Activated CD4-positive, alpha-beta T cell treated with anti-CD3 and anti-CD28 coated beads, Interleukin-2, amount 50 U/mL, for 4 hours (primary cell): ENCODE data around the gene NECTIN2.
"Not testable (repeated sequence)": the region's sequence is repeated elsewhere in the genome, so short reads cannot be mapped to it uniquely, and the experiment has no call there.

Experiments
- DNase-seq, 2 experiments: peaks; one replicate each; pipeline ENCODE4 v3.0.0-alpha.2; 2020

NECTIN2 gene

GRCh38 chr19:44817725-44818465 is 28.2 kb upstream of the NECTIN2 start:
- DNase-seq: no peak

DNA sequence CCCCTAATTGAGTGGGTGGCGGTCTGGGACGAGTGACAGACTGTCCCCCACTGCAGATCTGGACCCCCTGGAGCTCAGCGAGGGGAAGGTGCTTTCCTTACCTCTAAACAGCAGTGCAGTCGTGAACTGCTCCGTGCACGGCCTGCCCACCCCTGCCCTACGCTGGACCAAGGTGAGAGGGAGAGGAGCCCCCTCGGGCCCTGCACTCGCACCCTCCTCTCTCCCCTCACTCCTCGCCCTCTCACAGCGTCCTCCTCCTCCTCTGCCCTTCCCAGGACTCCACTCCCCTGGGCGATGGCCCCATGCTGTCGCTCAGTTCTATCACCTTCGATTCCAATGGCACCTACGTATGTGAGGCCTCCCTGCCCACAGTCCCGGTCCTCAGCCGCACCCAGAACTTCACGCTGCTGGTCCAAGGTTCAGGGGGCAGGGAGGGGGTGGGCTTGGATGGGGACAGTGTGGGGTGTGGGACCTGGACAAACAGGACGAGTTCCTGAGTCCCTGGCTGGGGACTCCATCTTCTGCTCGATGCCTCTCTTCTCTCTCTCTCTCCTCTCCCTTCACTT is 27.5 kb upstream of the NECTIN2 start:
- DNase-seq: no peak

DNA sequence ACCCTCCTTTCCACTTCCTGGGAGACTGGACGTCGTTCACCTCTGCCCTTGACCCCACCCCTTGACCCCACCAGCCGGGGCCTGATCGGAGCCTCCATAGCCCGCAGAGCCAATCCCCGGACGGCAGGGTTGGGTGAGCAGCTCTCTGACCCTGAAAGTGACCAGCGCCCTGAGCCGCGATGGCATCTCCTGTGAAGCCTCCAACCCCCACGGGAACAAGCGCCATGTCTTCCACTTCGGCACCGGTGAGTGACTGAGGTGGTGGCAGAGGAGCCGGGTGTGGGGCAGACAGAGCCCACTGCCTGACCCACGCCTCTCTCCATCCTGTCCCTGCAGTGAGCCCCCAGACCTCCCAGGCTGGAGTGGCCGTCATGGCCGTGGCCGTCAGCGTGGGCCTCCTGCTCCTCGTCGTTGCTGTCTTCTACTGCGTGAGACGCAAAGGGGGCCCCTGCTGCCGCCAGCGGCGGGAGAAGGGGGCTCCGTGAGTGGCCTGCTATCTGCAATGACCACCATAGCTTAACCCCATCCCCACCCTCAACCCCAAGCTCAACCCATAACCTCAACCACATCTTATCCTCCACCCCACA is 26.8 kb upstream of the NECTIN2 start:
- no peak for DNase-seq

- no peak for DNase-seq
Measured at GRCh38 chr19:44820648-44821609, 25.2 kb upstream of the NECTIN2 start.

DNA sequence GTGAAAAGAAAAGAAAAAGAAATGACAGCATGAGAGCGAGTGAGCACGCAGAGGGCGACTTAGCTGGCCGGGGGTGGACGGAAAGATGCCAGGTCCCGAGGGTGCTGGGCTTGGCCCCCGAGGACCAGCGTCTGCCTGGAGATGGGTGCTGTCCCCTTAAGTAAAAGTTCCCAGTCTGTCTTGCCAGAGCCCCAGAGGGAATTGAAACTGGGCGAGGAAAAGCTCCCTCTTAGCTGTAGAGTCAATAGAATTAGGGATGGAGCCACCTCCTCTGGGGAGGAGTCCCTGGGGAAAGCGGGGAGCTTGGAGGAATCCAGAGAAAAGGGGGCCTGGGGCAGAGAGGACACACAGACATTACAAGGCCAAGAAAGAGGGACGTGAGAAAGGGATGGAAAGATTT is 23.9 kb upstream of the NECTIN2 start:
- no peak for DNase-seq

GRCh38 chr19:44822670-44823372 is 23.3 kb upstream of the NECTIN2 start:
- no peak for DNase-seq

GRCh38 chr19:44823373-44823698 is 22.8 kb upstream of the NECTIN2 start:
- DNase-seq: no peak

- DNase-seq: no peak
Measured at GRCh38 chr19:44824761-44825160, 21.3 kb upstream of the NECTIN2 start.

GRCh38 chr19:44832875-44833274 is 13.2 kb upstream of the NECTIN2 start:
- DNase-seq: not testable (repeated sequence)

DNA sequence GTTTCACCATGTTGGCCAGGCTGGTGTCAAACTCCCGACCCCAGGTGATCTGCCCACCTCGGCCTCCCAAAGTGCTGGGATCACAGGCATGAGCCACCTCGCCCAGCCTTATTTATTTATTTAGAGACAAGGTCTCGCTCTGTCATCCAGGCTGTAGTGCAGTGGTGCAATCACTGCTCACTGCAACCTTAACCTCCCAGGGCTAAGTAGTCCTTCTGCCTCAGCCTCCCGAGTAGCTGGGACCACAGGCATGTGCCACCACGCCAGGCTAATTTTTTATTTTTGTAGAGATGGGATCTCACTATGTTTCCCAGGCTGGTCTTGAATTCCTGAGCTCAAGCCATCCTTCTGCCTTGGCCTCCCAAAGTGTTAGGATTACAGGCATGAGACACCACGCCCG is 11.7 kb upstream of the NECTIN2 start:
- DNase-seq: not testable (repeated sequence)

DNA sequence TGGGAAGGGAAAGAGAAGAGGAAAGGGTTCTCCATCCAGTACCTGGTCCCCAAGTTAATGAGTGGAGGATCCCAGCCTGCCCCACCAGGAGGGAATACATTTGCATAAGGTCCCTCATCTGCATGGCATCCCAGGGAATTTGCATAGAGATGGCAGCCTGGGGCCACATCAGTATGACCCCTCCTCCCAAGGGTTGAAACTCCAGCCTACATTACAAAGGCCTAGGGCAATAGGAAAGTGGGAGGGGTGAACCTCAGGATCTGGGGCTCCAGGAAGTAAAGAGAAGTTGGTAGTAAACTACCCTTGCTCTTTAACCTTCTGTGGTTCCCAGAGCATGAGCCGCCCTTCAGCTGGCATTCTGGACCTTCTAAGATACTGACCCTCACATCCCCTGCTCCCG is 6.8 kb upstream of the NECTIN2 start:
- no peak for DNase-seq

GRCh38 chr19:44840811-44841210 is 5.3 kb upstream of the NECTIN2 start:
- DNase-seq: no peak

DNA sequence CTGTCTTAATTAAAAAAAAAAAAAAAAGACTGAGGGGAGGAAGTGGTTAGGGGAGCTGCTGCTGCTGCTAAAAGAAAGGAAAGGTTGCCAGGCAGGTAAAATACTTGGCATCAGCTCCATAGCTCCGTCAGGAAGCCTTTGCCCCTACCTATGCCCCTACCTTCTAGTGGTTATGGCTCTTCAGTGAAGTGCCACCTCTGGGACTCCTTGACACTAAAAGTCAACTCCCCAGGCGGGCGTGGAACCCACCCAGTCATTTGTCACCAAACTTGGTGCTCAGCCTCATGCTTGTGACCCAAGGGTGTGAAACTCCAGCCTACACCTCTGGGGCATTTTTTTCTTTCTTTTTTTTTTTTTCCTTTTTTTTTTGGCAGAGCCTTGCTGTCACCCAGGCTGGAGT is 4.9 kb upstream of the NECTIN2 start:
- DNase-seq: no peak

DNA sequence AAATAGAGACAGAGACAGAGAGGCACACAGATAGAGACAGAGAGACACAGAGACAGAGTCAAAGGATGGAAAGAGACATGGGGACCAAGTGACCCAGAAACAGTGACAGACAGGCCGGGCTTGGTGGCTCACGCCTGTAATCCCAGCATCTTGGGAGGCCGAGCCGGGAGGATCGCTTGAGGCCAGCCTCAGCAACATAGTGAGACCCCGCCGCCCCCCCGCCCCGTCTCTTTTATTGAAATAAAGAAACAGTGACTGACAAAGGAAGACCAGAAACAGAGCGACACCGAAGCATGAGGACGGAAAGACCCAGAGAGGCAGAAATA is 848 bp upstream of the NECTIN2 start:
- DNase-seq: no peak

- DNase-seq: no peak
Measured at GRCh38 chr19:44846455-44847143, 502 bp downstream of the NECTIN2 start.

GRCh38 chr19:44847144-44848035 is 1.3 kb downstream of the NECTIN2 start:
- DNase-seq: no peak

DNA sequence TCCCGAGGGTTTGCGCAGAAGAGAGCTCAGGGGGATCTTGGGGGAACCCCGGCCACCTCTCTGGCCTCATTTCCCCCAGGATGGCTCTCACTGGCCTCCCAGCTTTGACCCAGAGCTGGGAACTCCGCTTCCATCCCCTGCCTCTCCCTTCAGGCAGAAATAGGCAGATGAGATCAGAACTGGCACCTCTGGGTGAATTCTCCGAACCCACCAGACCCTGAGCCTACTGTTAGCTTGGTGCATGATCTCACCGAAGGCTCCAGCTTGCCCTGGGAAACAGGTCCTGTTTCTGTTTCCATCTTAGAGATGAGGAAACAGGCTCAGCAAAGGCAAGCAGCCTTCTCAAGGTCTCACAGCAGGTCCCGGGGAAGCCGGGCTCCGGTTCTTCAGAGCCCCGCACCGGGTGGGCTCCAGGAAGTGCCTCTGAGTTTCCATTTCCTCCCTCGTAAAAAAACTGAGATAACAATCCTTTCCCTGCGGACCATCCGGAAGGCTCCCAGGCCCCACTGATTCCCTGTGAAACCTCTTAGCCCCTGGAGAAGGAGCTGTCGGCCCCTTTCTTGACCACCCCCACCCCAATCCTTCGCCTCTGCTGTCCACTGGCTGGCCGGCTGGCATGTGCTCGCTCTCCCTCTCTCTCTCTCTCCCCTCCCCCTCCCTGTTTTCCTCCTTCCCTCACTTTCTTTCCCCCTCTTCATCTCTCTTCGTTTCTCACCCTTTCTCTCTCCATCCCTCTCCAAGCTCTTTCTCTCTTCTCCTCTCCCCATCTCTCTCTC is 2.1 kb downstream of the NECTIN2 start:
- no peak for DNase-seq

GRCh38 chr19:44848812-44849447 is 2.8 kb downstream of the NECTIN2 start:
- no peak for DNase-seq

GRCh38 chr19:44850641-44851109 is 4.6 kb downstream of the NECTIN2 start:
- DNase-seq: no peak

- DNase-seq: no peak
Measured at GRCh38 chr19:44851427-44851826, 5.3 kb downstream of the NECTIN2 start.
